Measurements from ENCODE around the gene CACNA1H. TPM values are rescaled to one million over a fixed set of nuclear protein-coding genes. Genes with fewer than 3 reads are reported as not detected.

Gene CACNA1H
- total and polyA plus RNA-seq, 12 donors: 1.7 to 8.7 (median 2.5) TPM

GRCh38 chr16:1210461-1210860 lies 57.6 kb downstream of the CACNA1H start:
- intact Hi-C loops (cut with DNase I): no loop called here
- TF ChIP-seq CTCF (IDR thresholded peaks at IDR 0.05): no peak
- DNase-seq (no peak), ATAC-seq (no peak)
- Histone ChIP-seq H3K27me3 (peaks cover 0 to 6% (median 0%) of the 10 kb centered on the region in 7 donors), H3K27ac (no peak overlapping the region), H3K36me3 (no peaks in the 10 kb centered on the region), H3K4me1 (no peaks in the 10 kb centered on the region), H3K4me3 (no peak overlapping the region), H3K9me3 (no peaks in the 10 kb centered on the region)
- WGBS, 2 donors: 87 to 92% methylated on average over 22 to 23 of the region's 23 CpGs

GRCh38 chr16:1211451-1212268 lies 58.8 kb downstream of the CACNA1H start:
- H3K9me3 ChIP-seq: no peaks in the 10 kb centered on the region
- no peaks in the 10 kb centered on the region for H3K36me3 ChIP-seq
- no peaks in the 10 kb centered on the region for H3K4me1 ChIP-seq
- 93% methylated on average over 65 of the region's 65 CpGs for WGBS, 2 donors
- ATAC-seq: no peak
- no peak for TF ChIP-seq CTCF (IDR thresholded peaks at IDR 0.05)
- no peak overlapping the region for H3K27ac ChIP-seq
- H3K27me3 ChIP-seq: peaks cover 0 to 6% (median 0%) of the 10 kb centered on the region in 7 donors
- intact Hi-C loops (cut with DNase I): no loop called here
- H3K4me3 ChIP-seq: no peak overlapping the region
- no peak for DNase-seq

GRCh38 chr16:1212616-1213194 lies 59.8 kb downstream of the CACNA1H start:
- TF ChIP-seq CTCF (IDR thresholded peaks at IDR 0.05): no peak
- H3K4me3 ChIP-seq: no peak overlapping the region
- H3K36me3 ChIP-seq: no peaks in the 10 kb centered on the region
- no peaks in the 10 kb centered on the region for H3K9me3 ChIP-seq
- no peak overlapping the region for H3K27ac ChIP-seq
- 91 to 94% methylated on average over 36 to 40 of the region's 40 CpGs for WGBS, 2 donors
- ATAC-seq (no peak), DNase-seq (no peak)
- peaks cover 0 to 3% (median 0%) of the 10 kb centered on the region in 7 donors for H3K27me3 ChIP-seq
- intact Hi-C loops (cut with DNase I): no loop called here
- H3K4me1 ChIP-seq: no peaks in the 10 kb centered on the region

- intact Hi-C loops (cut with DNase I): no loop called here
- no peaks in the 10 kb centered on the region for H3K9me3 ChIP-seq
- H3K27me3 ChIP-seq: no peaks in the 10 kb centered on the region
- no peak for TF ChIP-seq CTCF (IDR thresholded peaks at IDR 0.05)
- DNase-seq: no peak
- no peak overlapping the region for H3K27ac ChIP-seq
- H3K36me3 ChIP-seq: no peaks in the 10 kb centered on the region
- no peak overlapping the region for H3K4me3 ChIP-seq
- ATAC-seq: no peak
- WGBS, 2 donors: 78 to 85% methylated on average over 8 of the region's 8 CpGs
- H3K4me1 ChIP-seq: no peaks in the 10 kb centered on the region
Observed at GRCh38 chr16:1213231-1213630, 60.3 kb downstream of the CACNA1H start.
